Lower leg skin (tissue), 3 donors: ENCODE results near the gene MIF4GD.
"Not testable (repeated sequence)": the region's sequence is repeated elsewhere in the genome, so short reads cannot be mapped to it uniquely, and the experiment has no call there.

Source experiments
- CTCF ChIP-seq, 3 donors: fragments of 450-650 bp; IDR thresholded peaks; one replicate each; pipeline ENCODE4 v1.5.1; 2016; ENCODE audit warnings: antibody characterized with exemption in 3 of 3, mild to moderate bottlenecking in 3 of 3, moderate library complexity in 2 of 3
- POLR2A ChIP-seq, 2 donors: fragments of 450-650 bp; IDR thresholded peaks; one replicate each; pipeline ENCODE4 v1.6.1; 2016 to 2017; ENCODE audit warnings: antibody characterized with exemption in 2 of 2, mild to moderate bottlenecking in 1 of 2, moderate library complexity in 1 of 2

- not testable (repeated sequence) for TF ChIP-seq POLR2A, CTCF (IDR thresholded peaks at IDR 0.05)
Observed at GRCh38 chr17:75280189-75280588, 9.2 kb upstream of the MIF4GD start.
